ENCODE measurements around the gene PTMS.
"Not testable (repeated sequence)": the region's sequence is repeated elsewhere in the genome, so short reads cannot be mapped to it uniquely, and the experiment has no call there.

PTMS gene, protein sequence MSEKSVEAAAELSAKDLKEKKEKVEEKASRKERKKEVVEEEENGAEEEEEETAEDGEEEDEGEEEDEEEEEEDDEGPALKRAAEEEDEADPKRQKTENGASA

GRCh38 chr12:6765634-6766581, at the start of gene PTMS:
Gene PTMS, plus strand, starts transcription at chr12:6766363. Its CDS starts 343 bp downstream, at chr12:6766706.
- peak; percentile 75 for DNase-seq

GRCh38 chr12:6716874-6717437, 49.2 kb upstream of the PTMS start:
- DNase-seq: no peak

DNA sequence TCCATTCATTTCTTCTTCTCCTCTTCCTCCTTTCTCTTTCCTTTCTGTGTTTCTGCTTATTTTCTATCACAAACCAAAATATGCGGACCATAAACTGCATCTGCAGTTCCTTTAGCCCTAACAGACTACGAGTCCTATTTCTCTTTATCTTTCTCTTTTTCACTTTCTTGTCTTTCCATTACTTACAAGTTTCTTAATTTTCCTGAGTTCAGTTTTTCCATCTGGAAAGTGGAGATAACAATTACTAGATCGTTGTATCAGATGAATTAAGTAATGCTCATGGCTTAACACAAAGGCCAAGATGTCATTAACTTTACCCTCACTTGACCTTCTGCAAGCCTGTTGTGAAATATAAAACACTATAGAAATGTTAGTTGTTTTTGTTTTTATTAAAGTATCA, 43.3 kb upstream of the PTMS start:
- DNase-seq: no peak

GRCh38 chr12:6723607-6724408, 42.4 kb upstream of the PTMS start, which contains the start of gene COPS7A:
Gene COPS7A, plus strand, starts transcription at chr12:6724046. Its CDS starts 611 bp downstream, at chr12:6724657.
- peak; percentile 99 for DNase-seq

DNA sequence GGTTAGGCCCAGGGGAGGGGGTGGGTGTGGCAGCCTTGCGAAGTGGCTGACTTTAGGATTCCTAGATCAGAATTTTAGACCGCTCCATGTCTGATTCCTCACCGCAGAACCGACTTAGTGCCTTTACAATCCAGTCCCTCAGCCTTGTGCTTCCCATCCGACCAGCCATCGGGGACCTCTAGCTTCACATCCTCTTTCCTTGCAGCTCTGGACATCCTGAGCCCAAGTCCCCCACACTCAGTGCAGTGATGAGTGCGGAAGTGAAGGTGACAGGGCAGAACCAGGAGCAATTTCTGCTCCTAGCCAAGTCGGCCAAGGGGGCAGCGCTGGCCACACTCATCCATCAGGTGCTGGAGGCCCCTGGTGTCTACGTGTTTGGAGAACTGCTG, 41.8 kb upstream of the PTMS start:
- peak; percentile 30 for DNase-seq

DNA sequence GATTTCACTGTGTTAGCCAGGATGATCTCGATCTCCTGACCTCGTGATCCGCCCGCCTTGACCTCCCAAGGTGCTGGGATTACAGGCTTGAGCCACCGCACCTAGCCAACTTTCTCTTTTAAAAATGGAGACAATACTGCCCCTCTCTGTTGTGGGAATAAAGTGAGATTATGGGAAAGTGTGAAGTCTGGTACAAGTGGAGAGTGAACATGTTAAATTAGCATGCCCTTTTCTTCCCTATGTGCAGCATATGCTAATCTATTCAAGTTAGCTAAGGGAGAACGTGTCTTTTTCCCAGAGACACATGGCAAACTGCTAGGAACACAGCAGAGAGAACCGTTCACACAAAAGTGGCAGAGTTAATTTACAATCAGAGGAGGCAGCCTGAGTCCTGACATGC, 40.8 kb upstream of the PTMS start:
- no peak for DNase-seq

GRCh38 chr12:6729186-6729585, 37.0 kb upstream of the PTMS start:
- DNase-seq: no peak

DNA sequence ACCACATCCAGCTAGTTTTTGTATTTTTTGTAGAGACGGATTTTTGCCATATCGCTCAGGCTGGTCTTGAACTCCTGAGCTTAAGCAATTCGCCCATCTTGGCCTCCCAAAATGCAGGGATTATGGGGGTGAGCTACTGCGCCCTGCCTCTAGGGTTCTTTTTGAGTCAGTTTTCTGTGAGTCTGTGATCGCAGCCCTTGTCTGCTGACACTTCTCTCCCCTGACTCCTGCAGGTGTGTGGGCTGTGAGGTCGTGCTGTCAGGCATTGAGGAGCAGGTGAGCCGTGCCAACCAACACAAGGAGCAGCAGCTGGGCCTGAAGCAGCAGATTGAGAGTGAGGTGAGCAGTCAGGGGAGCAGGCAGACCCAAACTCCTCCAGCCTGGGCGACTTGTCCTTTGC, 36.0 kb upstream of the PTMS start:
- no peak for DNase-seq

DNA sequence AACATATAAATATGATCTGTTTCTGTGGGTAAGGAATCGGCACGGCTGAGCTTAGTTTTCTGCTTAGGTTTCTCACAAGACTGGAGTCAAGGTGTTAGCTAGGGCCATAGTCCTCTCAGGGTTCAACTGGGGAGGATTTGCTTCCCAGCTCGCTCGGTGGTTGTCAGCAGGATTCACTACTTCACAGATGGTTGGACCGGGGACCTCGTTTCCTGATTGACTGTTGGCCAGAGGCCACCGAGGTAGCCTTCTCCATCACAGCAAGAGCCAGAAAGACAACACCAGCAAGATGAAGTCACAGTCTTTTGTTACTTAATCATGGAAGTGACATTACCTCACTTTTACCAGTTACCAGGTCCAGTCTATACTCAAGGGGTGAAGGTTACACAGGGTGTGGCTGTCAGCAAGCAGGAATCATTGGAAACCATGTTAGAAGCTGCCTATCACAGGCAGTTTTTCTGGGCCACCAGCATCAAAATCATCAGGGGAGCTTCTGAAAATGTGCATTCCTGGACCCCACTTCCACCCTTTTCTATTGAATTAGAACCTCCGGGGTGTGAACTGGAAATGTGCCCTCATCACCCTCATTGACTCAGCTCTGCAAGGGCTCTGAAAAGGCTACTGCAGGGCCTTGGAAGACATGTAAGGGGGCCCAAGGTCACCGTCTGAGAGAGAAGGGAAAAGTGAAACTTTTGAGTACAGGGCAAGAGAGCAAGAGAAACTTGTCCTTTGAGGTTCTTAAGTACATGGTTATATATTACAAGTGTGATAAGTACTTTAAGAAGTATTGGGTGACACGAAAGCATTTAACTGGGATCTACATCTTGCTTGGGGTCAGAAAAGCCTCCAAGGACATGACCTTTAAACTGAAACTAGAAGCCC, 31.4 kb upstream of the PTMS start:
- no peak for DNase-seq

DNA sequence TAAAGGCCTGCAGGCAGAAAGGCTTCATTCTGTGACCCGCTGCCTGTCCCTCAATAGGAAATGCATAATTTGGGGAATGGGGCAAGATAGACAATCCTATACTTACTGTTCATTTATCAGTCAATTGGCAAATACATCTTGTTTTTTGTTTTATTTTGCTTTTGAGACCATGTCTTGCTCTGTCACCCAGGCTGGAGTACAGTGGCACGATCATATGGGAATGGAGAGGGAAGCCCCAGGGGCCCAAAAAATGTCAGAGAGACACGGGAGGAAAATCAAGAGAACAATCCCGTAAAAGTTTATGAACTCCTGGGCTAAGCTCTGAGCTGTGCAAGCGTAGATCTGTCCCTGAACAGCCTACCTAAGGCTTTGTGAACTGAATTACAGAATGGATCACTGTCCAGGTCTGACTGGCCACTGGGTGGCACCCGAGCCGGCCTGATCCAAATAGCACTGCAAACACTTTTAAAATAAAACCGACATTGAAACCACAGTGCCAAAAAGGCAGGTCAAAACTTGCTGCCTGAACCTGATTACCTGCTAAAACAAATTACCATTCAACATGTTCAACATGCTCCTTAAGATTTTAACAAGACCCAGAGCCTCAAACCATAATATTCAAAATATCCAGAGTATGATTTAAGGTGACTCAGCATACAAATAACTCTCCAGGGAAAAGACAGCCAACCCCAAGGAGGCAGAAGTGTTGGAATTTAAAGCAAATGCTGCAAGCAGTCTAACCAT, 30.5 kb upstream of the PTMS start:
- peak; percentile 57 for DNase-seq

GRCh38 chr12:6736754-6737153, 29.4 kb upstream of the PTMS start:
- no peak for DNase-seq

DNA sequence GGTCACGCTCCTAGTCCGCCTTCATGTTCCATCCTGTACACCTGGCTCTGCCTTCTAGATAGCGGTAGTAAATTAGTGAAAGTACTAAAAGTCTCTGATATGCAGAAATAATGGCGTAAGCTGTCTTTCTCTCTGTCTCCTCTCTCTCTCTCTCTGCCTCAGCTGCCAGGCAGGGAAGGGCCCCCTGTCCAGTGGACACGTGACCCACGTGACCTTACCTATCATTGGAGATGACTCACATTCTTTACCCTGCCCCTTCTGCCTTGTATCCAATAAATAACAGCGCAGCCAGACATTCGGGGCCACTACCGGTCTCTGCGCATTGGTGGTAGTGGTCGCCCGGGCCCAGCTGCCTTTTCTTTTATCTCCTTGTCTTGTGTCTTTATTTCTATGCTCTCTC, 24.1 kb upstream of the PTMS start:
- not testable (repeated sequence) for DNase-seq

DNA sequence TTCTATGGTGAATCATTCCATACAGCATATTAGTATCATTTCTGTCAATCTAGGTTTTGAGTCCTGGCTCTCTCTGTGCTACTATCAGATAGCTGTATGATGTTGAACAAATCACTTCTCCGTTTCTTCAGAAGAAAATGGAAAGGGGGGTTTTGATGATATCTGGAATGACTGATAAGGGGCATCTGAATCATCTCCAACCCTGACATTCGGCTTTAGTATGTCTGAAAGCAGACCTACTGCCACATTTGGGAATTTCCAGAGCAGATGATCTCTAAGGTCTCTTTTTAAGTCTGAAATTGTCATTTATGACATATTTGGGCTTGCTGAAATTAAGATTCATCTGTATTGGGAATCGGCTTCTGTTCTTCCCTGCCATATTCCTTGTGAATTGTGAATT, 23.3 kb upstream of the PTMS start:
- no peak for DNase-seq

DNA sequence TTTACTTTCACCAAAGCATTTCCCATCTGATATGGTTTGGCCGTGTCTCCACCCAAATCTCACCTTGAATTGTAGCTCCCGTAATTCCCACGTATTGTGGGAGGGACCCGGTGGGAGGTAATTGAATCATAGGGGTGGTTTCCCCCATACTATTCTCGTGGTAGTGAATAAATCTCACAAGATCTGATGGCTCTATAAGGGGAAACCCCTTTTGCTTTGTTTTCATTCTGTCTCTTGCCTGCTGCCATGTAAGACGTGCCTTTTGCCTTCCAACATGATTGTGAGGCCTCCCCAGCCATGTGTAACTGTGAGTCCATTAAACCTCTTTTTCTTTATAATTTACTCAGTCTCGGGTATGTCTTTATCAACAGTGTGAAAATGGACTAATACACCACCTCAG, 22.9 kb upstream of the PTMS start:
- DNase-seq: not testable (repeated sequence)

- no peak for DNase-seq
These were observed 20.2 kb upstream of the PTMS start for GRCh38 chr12:6745741-6746525.

DNA sequence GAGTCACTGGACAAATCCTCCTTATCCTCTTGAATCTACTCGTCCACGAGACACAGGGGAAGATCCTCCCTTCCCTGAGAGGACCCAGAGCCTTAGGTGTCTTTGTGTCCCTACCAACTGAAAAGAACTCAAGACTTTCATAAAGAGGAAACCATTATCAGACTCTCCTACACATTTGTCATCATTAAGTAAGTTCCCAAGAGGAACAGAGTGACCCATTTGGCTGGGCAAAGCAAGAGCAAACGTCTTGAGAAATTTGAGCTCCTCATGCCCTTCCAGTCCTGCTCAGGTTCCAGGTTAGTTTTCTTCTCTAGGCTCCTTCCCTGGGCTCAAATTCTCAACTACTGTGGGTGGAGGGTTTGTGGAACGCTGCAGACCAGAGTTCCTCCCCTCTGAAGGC, 18.9 kb upstream of the PTMS start:
- no peak for DNase-seq

DNA sequence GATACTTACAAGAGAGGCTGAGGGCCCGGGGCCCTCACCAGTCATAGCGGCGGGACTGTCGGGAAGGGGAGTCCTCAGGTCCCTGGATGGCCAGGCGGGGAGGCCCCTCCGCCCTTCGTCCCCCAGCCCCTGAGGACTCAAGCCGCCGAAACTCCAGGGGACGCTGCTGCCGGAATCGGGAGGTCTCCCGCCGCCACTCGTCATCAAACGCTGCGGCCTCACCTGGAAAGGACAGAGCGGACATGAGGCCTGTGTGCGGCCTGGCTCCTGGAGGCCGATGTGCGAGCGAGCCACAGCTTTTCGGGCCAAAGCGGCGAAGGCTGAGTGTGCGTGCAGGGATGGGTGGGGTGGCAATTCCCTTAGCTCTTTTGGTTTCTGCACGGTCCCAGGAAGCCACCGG, 17.4 kb upstream of the PTMS start:
- no peak for DNase-seq

DNA sequence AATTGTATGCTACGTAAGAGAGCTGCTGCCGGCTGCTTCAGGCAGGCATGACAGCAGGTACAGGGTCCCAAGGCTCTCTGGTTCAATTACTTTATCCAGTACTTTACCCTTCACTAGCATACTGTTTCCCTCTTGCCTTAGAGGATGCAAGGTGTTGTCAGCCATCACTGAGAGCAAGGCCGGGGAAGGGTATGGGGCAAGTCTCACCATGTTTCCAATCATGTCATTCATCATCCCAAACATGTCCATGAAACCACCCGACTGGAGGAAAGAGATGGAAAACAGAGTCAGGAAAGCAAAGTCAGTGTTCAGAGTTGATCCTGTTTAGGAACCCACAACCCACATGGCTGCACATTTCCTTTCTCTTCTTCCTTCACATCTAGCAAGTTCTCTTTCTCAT, 15.7 kb upstream of the PTMS start:
- DNase-seq: no peak

GRCh38 chr12:6751767-6752166, 14.4 kb upstream of the PTMS start:
- DNase-seq: no peak

DNA sequence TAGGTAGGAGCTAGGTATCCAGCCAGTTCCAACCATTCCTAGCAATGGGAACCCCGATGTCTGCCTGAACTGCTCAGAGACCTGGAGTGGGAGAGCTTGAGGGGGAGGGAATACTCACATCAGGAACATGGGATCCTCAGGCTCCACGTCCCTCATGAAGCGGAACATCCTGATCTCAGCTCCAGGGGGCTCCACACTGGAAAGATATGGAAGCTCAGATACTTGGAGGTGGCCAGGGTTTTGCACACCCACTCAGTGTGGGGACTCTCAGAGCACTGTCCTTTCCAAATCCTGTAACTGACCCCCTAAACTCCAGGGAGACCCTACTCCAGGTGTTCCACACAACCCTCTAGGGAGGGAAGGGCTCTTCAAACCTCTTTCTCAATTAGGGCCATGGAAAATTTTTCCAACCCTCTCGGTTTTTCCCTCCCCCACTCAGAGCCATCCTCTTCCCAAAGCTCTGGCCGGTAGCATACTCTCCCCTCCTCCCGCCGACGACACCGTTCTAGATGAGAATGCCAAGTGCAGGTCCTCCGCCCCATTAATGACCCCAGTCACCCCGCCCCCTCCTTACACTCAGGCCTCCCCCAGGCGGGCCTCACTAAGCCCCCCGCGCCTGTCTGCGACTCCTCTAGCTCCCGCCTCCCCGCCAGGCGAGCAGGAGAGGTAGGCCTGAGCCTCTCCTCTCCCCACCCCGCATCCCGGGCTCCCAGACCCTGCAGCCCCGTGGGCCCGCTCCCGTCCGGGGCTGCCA, 13.8 kb upstream of the PTMS start:
- DNase-seq: no peak

Data from NCI-H510A treated with DMSO at 0.1 percent for 48 hours (cell line).